ENCODE measurements around the gene CNTNAP3.
"Not testable (repeated sequence)": the region's sequence is repeated elsewhere in the genome, so short reads cannot be mapped to it uniquely, and the experiment has no call there.

Gene CNTNAP3

GRCh38 chr9:39073537-39073936, 214.4 kb downstream of the CNTNAP3 start:
- DNase-seq (ENCODE audit: low read depth in 2 of 2), result not testable (repeated sequence)

GRCh38 chr9:39067683-39068082, 220.3 kb downstream of the CNTNAP3 start:
- not testable (repeated sequence) for DNase-seq (ENCODE audit: low read depth in 2 of 2)

GRCh38 chr9:39062966-39063365, 225.0 kb downstream of the CNTNAP3 start:
- DNase-seq (ENCODE audit: low read depth in 2 of 2), result not testable (repeated sequence)

GRCh38 chr9:39054453-39054852, 233.5 kb downstream of the CNTNAP3 start:
- DNase-seq (ENCODE audit: low read depth in 2 of 2), result not testable (repeated sequence)

- DNase-seq (ENCODE audit: low read depth in 2 of 2), result not testable (repeated sequence)
Measured at GRCh38 chr9:39046833-39047232, 241.1 kb downstream of the CNTNAP3 start.

GRCh38 chr9:39042352-39042803, 245.6 kb downstream of the CNTNAP3 start:
- DNase-seq (ENCODE audit: low read depth in 2 of 2), result not testable (repeated sequence)

GRCh38 chr9:39041774-39042173, 246.2 kb downstream of the CNTNAP3 start:
- DNase-seq (ENCODE audit: low read depth in 2 of 2), result not testable (repeated sequence)

GRCh38 chr9:39039148-39039547, 248.8 kb downstream of the CNTNAP3 start:
- DNase-seq (ENCODE audit: low read depth in 2 of 2), result not testable (repeated sequence)

- DNase-seq (ENCODE audit: low read depth in 2 of 2), result not testable (repeated sequence)
Measured at GRCh38 chr9:39038221-39038620, 249.7 kb downstream of the CNTNAP3 start.

- DNase-seq (ENCODE audit: low read depth in 2 of 2), result not testable (repeated sequence)
Measured at GRCh38 chr9:39033849-39034248, 254.1 kb downstream of the CNTNAP3 start.

GRCh38 chr9:39030204-39031019, 257.6 kb downstream of the CNTNAP3 start:
- DNase-seq (ENCODE audit: low read depth in 2 of 2), result not testable (repeated sequence)

GRCh38 chr9:39028855-39029254, 259.1 kb downstream of the CNTNAP3 start:
- not testable (repeated sequence) for DNase-seq (ENCODE audit: low read depth in 2 of 2)

- DNase-seq (ENCODE audit: low read depth in 2 of 2), result not testable (repeated sequence)
Measured at GRCh38 chr9:39028168-39028567, 259.8 kb downstream of the CNTNAP3 start.

- DNase-seq (ENCODE audit: low read depth in 2 of 2), result not testable (repeated sequence)
Measured at GRCh38 chr9:39025911-39026588, 261.9 kb downstream of the CNTNAP3 start.
